Lung (tissue), 12 donors: ENCODE measurements around the gene OR8G5. TPM values are rescaled to one million over a fixed set of nuclear protein-coding genes. Genes with fewer than 3 reads are reported as not detected.
A peak's percentile ranks its signal among the peaks of the same experiment; 100 is the strongest.
"Not testable (repeated sequence)": the region's sequence is repeated elsewhere in the genome, so short reads cannot be mapped to it uniquely, and the experiment has no call there.

Source experiments
- ATAC-seq: fragments of 200-7000 bp; cut with Tn5 transposase; one replicate; pipeline ENCODE4 v1.9.1; 2020; ENCODE audit warnings: moderate number of reproducible peaks; ENCODE audit not compliant: insufficient read depth, low FRiP score
- DNase-seq, 3 donors: peaks; one replicate each; pipeline ENCODE4 v3.0.0-alpha.2; 2013 to 2017
- H3K27ac ChIP-seq, 2 donors: one replicate each; pipeline ENCODE4 v1.5.1; 2013; ENCODE audit warnings: mild to moderate bottlenecking in 2 of 2, moderate library complexity in 2 of 2, control low read depth in 1 of 2, inconsistent platforms in 1 of 2, low read depth in 1 of 2, low read length in 1 of 2
- H3K27me3 ChIP-seq, 3 donors: one replicate each; pipeline ENCODE4 v1.5.1; 2013; ENCODE audit warnings: low read length in 2 of 3; ENCODE audit not compliant: control insufficient read depth in 3 of 3, insufficient read depth in 3 of 3
- H3K36me3 ChIP-seq, 4 donors: one replicate each; pipeline ENCODE4 v1.5.1; 2013; ENCODE audit warnings: low read length in 4 of 4, mild to moderate bottlenecking in 1 of 4, moderate library complexity in 1 of 4; ENCODE audit not compliant: control insufficient read depth in 4 of 4, insufficient read depth in 4 of 4
- H3K4me1 ChIP-seq, 5 donors: one replicate each; pipeline ENCODE4 v1.5.1; 2013; ENCODE audit warnings: low read length in 5 of 5, mild to moderate bottlenecking in 2 of 5, moderate library complexity in 1 of 5; ENCODE audit not compliant: control insufficient read depth in 5 of 5, insufficient read depth in 5 of 5
- H3K4me3 ChIP-seq: one replicate; pipeline ENCODE4 v1.5.1; 2013; ENCODE audit warnings: mild to moderate bottlenecking, control low read depth, moderate library complexity
- H3K9ac ChIP-seq, 2 donors: one replicate each; pipeline ENCODE4 v1.5.1; 2013; ENCODE audit warnings: low read length in 2 of 2, control low read depth in 1 of 2; ENCODE audit not compliant: insufficient read depth in 1 of 2
- H3K9me3 ChIP-seq, 4 donors: one replicate each; pipeline ENCODE4 v1.5.1; 2013; ENCODE audit warnings: low read length in 3 of 4, mild to moderate bottlenecking in 1 of 4, moderate library complexity in 1 of 4; ENCODE audit not compliant: control insufficient read depth in 4 of 4, insufficient read depth in 3 of 4
- WGBS, 2 donors: extraction: QIAGEN DNeasy Blood & Tissue Kit; methylation state at CpG; one replicate each; pipeline ENCODE4 v1.1.7; 2013; 5-methylcytosine and 5-hydroxymethylcytosine counted together
- polyA plus RNA-seq, 2 donors: library from polyadenylated mRNA; stranded (reverse); fragments of 200-250 nt; gene quantifications; one replicate each; pipeline ENCODE4 v1.2.1, GENCODE V29; 2013
- total RNA-seq, 2 donors: library from RNA; depleted of rRNA in 1 of 2; stranded (reverse); fragments of >200 nt in 1 of 2; gene quantifications; one replicate each; pipeline ENCODE4 v1.2.1, GENCODE V29; 2014 to 2021
- TF ChIP-seq, protein P1 (sequence below): IDR thresholded peaks from 2 replicates; pipeline ENCODE4 v1.5.1; 2012; ENCODE audit warnings: mild to moderate bottlenecking; ENCODE audit errors: control extremely low read depth, extremely low read depth
- donor health status: control.
- donor health status: control.
- donor health status: Bipolar disorder and iron deficiency.
- donor health status: healthy.
- donor health status: DM: yes; HTN: yes; CAD: no.

OR8G5 gene
- total and polyA plus RNA-seq, 4 donors = 0.10 to 0.34 (median 0.13) TPM; not detected in 1

DNA sequence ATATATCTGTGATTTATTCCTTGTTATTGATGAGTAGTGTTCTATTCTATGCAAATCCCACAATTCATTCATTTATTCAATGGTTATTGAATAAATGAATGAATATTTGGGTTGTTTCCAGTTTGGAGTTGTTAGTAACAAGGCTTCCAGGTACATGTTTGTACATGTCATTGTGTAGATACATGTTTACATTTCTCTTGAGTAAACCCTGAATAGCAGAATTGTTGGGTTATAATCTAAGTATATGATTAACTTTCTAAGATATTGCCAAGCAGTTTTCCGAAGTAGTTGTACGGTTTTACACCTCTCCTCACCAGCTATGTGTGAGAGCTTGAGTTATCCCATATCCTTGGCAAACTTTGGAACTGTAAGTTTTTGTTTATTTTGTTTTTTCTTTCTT is 33.8 kb upstream of the OR8G5 start:
- no peaks in the 10 kb centered on the region for H3K4me1 ChIP-seq
- DNase-seq (no peak), ATAC-seq (no peak)
- H3K4me3 ChIP-seq = no peak overlapping the region
- no peak overlapping the region for H3K27ac ChIP-seq
- TF ChIP-seq, protein P1, sequence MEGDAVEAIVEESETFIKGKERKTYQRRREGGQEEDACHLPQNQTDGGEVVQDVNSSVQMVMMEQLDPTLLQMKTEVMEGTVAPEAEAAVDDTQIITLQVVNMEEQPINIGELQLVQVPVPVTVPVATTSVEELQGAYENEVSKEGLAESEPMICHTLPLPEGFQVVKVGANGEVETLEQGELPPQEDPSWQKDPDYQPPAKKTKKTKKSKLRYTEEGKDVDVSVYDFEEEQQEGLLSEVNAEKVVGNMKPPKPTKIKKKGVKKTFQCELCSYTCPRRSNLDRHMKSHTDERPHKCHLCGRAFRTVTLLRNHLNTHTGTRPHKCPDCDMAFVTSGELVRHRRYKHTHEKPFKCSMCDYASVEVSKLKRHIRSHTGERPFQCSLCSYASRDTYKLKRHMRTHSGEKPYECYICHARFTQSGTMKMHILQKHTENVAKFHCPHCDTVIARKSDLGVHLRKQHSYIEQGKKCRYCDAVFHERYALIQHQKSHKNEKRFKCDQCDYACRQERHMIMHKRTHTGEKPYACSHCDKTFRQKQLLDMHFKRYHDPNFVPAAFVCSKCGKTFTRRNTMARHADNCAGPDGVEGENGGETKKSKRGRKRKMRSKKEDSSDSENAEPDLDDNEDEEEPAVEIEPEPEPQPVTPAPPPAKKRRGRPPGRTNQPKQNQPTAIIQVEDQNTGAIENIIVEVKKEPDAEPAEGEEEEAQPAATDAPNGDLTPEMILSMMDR = no peak
- H3K36me3 ChIP-seq = no peaks in the 10 kb centered on the region
- no peaks in the 10 kb centered on the region for H3K9me3 ChIP-seq
- no peak overlapping the region for H3K9ac ChIP-seq
- 71 to 78% methylated on average over 2 of the region's 2 CpGs for WGBS, 2 donors
- H3K27me3 ChIP-seq = peaks cover 0 to 2% (median 0%) of the 10 kb centered on the region in 3 donors

DNA sequence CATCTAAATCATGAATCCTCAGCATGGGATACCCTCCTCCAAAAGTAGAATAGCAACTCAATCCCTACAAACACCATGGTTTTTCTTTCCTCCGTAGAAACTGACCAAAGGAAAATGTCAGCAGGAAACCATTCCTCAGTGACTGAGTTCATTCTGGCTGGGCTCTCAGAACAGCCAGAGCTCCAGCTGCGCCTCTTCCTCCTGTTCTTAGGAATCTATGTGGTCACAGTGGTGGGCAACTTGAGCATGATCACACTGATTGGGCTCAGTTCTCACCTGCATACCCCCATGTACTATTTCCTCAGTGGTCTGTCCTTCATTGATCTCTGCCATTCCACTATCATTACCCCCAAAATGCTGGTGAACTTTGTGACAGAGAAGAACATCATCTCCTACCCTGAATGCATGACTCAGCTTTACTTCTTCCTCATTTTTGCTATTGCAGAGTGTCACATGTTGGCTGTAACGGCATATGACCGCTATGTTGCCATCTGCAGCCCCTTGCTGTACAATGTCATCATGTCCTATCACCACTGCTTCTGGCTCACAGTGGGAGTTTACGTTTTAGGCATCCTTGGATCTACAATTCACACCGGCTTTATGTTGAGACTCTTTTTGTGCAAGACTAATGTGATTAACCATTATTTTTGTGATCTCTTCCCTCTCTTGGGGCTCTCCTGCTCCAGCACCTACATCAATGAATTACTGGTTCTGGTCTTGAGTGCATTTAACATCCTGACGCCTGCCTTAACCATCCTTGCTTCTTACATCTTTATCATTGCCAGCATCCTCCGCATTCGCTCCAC is 31.4 kb upstream of the OR8G5 start:
- H3K27ac ChIP-seq = not testable (repeated sequence)

GRCh38 chr11:124225471-124225870 is 30.7 kb upstream of the OR8G5 start:
- no peak for DNase-seq
- peaks cover 0 to 2% (median 0%) of the 10 kb centered on the region in 3 donors for H3K27me3 ChIP-seq

More for the DNA sequence above, 31.4 kb upstream of the OR8G5 start:
- ATAC-seq, H3K36me3 ChIP-seq, H3K4me1 ChIP-seq, H3K27me3 ChIP-seq, H3K9ac ChIP-seq, H3K4me3 ChIP-seq, H3K9me3 ChIP-seq: not testable (repeated sequence)
- WGBS, 2 donors = 46 to 60% methylated on average over 9 of the region's 9 CpGs
- DNase-seq = peak in 2 of 3 donors; percentile 2 to 3

DNA sequence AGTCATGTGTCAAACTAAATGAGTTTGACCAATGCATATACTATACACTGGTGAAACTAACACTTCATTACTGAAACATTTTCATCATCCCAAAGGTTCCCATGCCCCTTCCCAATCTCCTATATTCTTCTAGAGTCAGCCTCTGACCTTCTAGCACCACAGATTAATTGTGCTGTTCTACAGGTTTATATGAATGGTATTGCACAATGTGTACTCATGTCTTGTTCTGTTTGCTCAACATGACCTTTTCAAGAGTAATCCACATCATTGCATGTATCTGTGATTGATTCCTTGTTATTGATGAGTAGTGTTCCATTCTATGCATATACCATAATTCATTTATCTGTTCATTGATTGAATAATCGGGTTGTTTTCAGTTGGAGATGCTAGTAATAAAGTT is 22.8 kb upstream of the OR8G5 start:
- H3K9me3 ChIP-seq = peaks cover 0 to under 1% (median 0%) of the 10 kb centered on the region in 4 donors
- DNase-seq = no peak
- no peaks in the 10 kb centered on the region for H3K36me3 ChIP-seq
- WGBS, 2 donors = 42 to 44% methylated on average over 1 of the region's 1 CpG
- H3K4me1 ChIP-seq = no peaks in the 10 kb centered on the region
- H3K27ac ChIP-seq = no peak overlapping the region
- TF ChIP-seq, protein P1 = no peak
- H3K27me3 ChIP-seq = no peaks in the 10 kb centered on the region
- ATAC-seq = no peak
- H3K4me3 ChIP-seq = no peak overlapping the region
- H3K9ac ChIP-seq = no peak overlapping the region

More at GRCh38 chr11:124225471-124225870, 30.7 kb upstream of the OR8G5 start:
- ATAC-seq = no peak
- TF ChIP-seq, protein P1 = no peak
- H3K27ac ChIP-seq = no peak overlapping the region
- H3K4me3 ChIP-seq = no peak overlapping the region
- no peaks in the 10 kb centered on the region for H3K4me1 ChIP-seq
- WGBS, 2 donors = 84 to 95% methylated on average over 1 of the region's 1 CpG
- peaks cover 0 to 2% (median 0%) of the 10 kb centered on the region in 4 donors for H3K9me3 ChIP-seq
- H3K9ac ChIP-seq = no peak overlapping the region
- no peaks in the 10 kb centered on the region for H3K36me3 ChIP-seq
